K562 (cell line): ENCODE results near the gene PHF5A. TPM values are rescaled to one million over a fixed set of nuclear protein-coding genes. Genes with fewer than 3 reads are reported as not detected.

Source experiments
- BACH1 ChIP-seq: fragments of 200-800 bp; sonication (Bioruptor generic); IDR thresholded peaks from 2 replicates; pipeline ENCODE4 v1.6.1; 2016; ENCODE audit warnings: missing genetic modification characterization, missing compliant biosample characterization
- BRCA1 ChIP-seq, 2 experiments: fragments of 450-650 bp in 1 of 2; sonication (generic) in 1 of 2; formaldehyde crosslinking in 1 of 2; IDR thresholded peaks; 2 replicates each; pipeline versions ENCODE4 v1.5.0 to v1.6.1; 2017 to 2020; ENCODE audit warnings: mild to moderate bottlenecking in 1 of 2, missing genetic modification reagents in 1 of 2
- C11orf30 ChIP-seq: fragments of 450-650 bp; IDR thresholded peaks from 2 replicates; pipeline ENCODE4 v1.6.1; 2016; ENCODE audit warnings: low read depth, mild to moderate bottlenecking
- CBFB ChIP-seq: sonication (generic); formaldehyde crosslinking; IDR thresholded peaks from 2 replicates; pipeline ENCODE4 v1.4.0; 2020; ENCODE audit warnings: mild to moderate bottlenecking, missing genetic modification reagents
- CREM ChIP-seq: IDR thresholded peaks from 2 replicates; pipeline ENCODE4 v1.6.1; 2014; ENCODE audit warnings: antibody characterized with exemption, low read depth
- DACH1 ChIP-seq: fragments of 450-650 bp; IDR thresholded peaks from 2 replicates; pipeline ENCODE4 v1.6.1; 2018; ENCODE audit not compliant: partially characterized antibody
- EP300 ChIP-seq: IDR thresholded peaks from 2 replicates; pipeline ENCODE4 v1.6.1; 2012; ENCODE audit warnings: low read length, improper control_type of control experiment
- ETV1 ChIP-seq: fragments of 450-650 bp; conservative IDR thresholded peaks from 2 replicates; pipeline ENCODE4 v1.6.1; 2016; ENCODE audit warnings: missing genetic modification characterization, control low read depth, low read depth, missing compliant biosample characterization
- GTF2F1 ChIP-seq: IDR thresholded peaks from 2 replicates; pipeline ENCODE4 v1.6.1; 2011; ENCODE audit warnings: low read depth, low read length, improper control_type of control experiment
- L3MBTL2 ChIP-seq: fragments of 450-650 bp; IDR thresholded peaks from 2 replicates; pipeline ENCODE4 v1.6.1; 2016; ENCODE audit warnings: mild to moderate bottlenecking, moderate library complexity
- MAX ChIP-seq: sonication (generic); formaldehyde crosslinking; IDR thresholded peaks from 2 replicates; pipeline ENCODE4 v1.9.0; 2022; ENCODE audit warnings: mild to moderate bottlenecking, missing genetic modification reagents
- MED1 ChIP-seq: sonication (generic); formaldehyde crosslinking; IDR thresholded peaks from 2 replicates; pipeline ENCODE4 v1.8.1; 2023; ENCODE audit warnings: missing genetic modification reagents, borderline replicate concordance
- POU5F1 ChIP-seq: fragments of 150-350 bp; IDR thresholded peaks from 2 replicates; pipeline ENCODE4 v1.6.1; 2014; ENCODE audit warnings: borderline replicate concordance, low read length, low read depth, mild to moderate bottlenecking; ENCODE audit not compliant: partially characterized antibody
- PTTG1 ChIP-seq: fragments of 450-650 bp; IDR thresholded peaks from 2 replicates; pipeline ENCODE4 v1.6.1; 2016; ENCODE audit warnings: low read depth, mild to moderate bottlenecking, missing genetic modification characterization, missing compliant biosample characterization
- RAD21 ChIP-seq, 2 experiments: fragments of 250-450 bp in 1 of 2; fragments of 450-650 bp in 1 of 2; sonication (Bioruptor Pico) in 1 of 2; formaldehyde crosslinking in 1 of 2; IDR thresholded peaks in 1 of 2; conservative IDR thresholded peaks in 1 of 2; 2 replicates each; pipeline versions ENCODE4 v1.4.0 to v1.8.0; 2020 to 2022; ENCODE audit warnings: mild to moderate bottlenecking in 2 of 2, moderate library complexity in 1 of 2
- RBM39 ChIP-seq: fragments of 200-400 bp; formaldehyde crosslinking; optimal IDR thresholded peaks from 2 replicates; pipeline ENCODE3; 2018; ENCODE audit warnings: low read depth, low read length
- SAFB2 ChIP-seq: fragments of 200-400 bp; formaldehyde crosslinking; IDR thresholded peaks from 2 replicates; pipeline ENCODE4 v1.6.1; 2018; ENCODE audit warnings: borderline replicate concordance, low read length, low read depth, moderate library complexity; ENCODE audit not compliant: severe bottlenecking
- SMARCE1 ChIP-seq: fragments of 450-650 bp; IDR thresholded peaks from 2 replicates; pipeline ENCODE4 v1.7.1; 2016; ENCODE audit warnings: mild to moderate bottlenecking
- TAF9B ChIP-seq: fragments of 450-650 bp; IDR thresholded peaks from 2 replicates; pipeline ENCODE4 v1.6.1; 2018; ENCODE audit warnings: mild to moderate bottlenecking; ENCODE audit not compliant: partially characterized antibody
- TAL1 ChIP-seq: fragments of 450-650 bp; IDR thresholded peaks from 2 replicates; pipeline ENCODE4 v1.6.1; 2016; ENCODE audit warnings: mild to moderate bottlenecking
- ZBED1 ChIP-seq: IDR thresholded peaks from 2 replicates; pipeline ENCODE4 v1.6.1; 2014
- ZFP1 ChIP-seq: fragments of 450-650 bp; formaldehyde crosslinking; IDR thresholded peaks from 2 replicates; pipeline ENCODE4 v1.4.0; 2020; ENCODE audit warnings: mild to moderate bottlenecking, mixed read lengths
- ZKSCAN3 ChIP-seq: fragments of 250-450 bp; sonication (Bioruptor Pico); IDR thresholded peaks from 2 replicates; pipeline ENCODE4 v1.4.0; 2020
- ZKSCAN8 ChIP-seq: fragments of 200-800 bp; sonication (Bioruptor generic); IDR thresholded peaks from 2 replicates; pipeline ENCODE4 v1.6.1; 2016; ENCODE audit warnings: missing genetic modification characterization, missing compliant biosample characterization
- ZNF134 ChIP-seq: fragments of 250-450 bp; sonication (Bioruptor Pico); conservative IDR thresholded peaks from 2 replicates; pipeline ENCODE4 v1.4.0; 2020
- ZNF197 ChIP-seq: fragments of 200-800 bp; sonication (Bioruptor generic); IDR thresholded peaks from 2 replicates; pipeline ENCODE4 v1.6.1; 2016; ENCODE audit warnings: low read depth, missing genetic modification characterization, missing compliant biosample characterization
- ZNF444 ChIP-seq: fragments of 250-450 bp; sonication (Bioruptor Pico); IDR thresholded peaks from 2 replicates; pipeline ENCODE4 v1.4.0; 2020; ENCODE audit warnings: mild to moderate bottlenecking, moderate library complexity
- ZNF696 ChIP-seq: fragments of 250-450 bp; sonication (Bioruptor Pico); conservative IDR thresholded peaks from 2 replicates; pipeline ENCODE4 v1.4.0; 2020; ENCODE audit warnings: mild to moderate bottlenecking, moderate library complexity
- polyA plus RNA-seq, 8 experiments: library from polyadenylated mRNA; depleted of rRNA in 4 of 8; stranded (reverse) in 5 of 8; unstranded in 3 of 8; fragments of >200 nt; fragmentation: Nextera tagmentation in 2 of 8; fragmentation: Illumina TruSeq in 1 of 8; extraction: Ambion mirVana in 2 of 8; extraction: Trizol in 1 of 8; gene quantifications; 2 replicates each; pipeline versions ENCODE4 v1.2.1 to v1.2.3, GENCODE V29; 2011 to 2014; ENCODE audit warnings: inconsistent platforms in 1 of 8, missing spikeins in 1 of 8
- total RNA-seq, 7 experiments: library from RNA; depleted of rRNA in 6 of 7; stranded (reverse); fragments of >200 nt in 6 of 7; fragmentation: Illumina TruSeq in 2 of 7; extraction: Trizol in 2 of 7; gene quantifications; 2 replicates each; pipeline versions ENCODE4 v1.2.1 to v1.2.3, GENCODE V29; 2011 to 2021; ENCODE audit warnings: low replicate concordance in 1 of 7
- TF ChIP-seq, protein P1 (sequence below): fragments of 450-650 bp; formaldehyde crosslinking; IDR thresholded peaks from 2 replicates; pipeline ENCODE4 v1.4.0; 2020; ENCODE audit warnings: mild to moderate bottlenecking, moderate library complexity
- TF ChIP-seq, protein P2 (sequence below): fragments of 250-450 bp; sonication (Bioruptor Pico); IDR thresholded peaks from 2 replicates; pipeline ENCODE4 v1.4.0; 2020

The PHF5A gene
- total and polyA plus RNA-seq, 9 of the 15 experiments (the other 6 are each of a cell fraction or from before 2014, with no cell fraction given): 14.2 to 144 (median 101) TPM

- no peak for TF ChIP-seq ZKSCAN3 (CRISPR knock-in tag)
- no peak for TF ChIP-seq TAL1
- TF ChIP-seq PTTG1 (tag): no peak
- TF ChIP-seq RBM39: no peak
- no peak for TF ChIP-seq ZNF197
- TF ChIP-seq EP300: peak; percentile 41; the same call in 1 of the 2 replicates
- TF ChIP-seq MAX (CRISPR knock-in tag): no peak
- peak; percentile 33; the same call in 1 of the 2 replicates for TF ChIP-seq SMARCE1
- no peak for TF ChIP-seq GTF2F1
- TF ChIP-seq L3MBTL2: peak; percentile 92
- TF ChIP-seq, protein P1, sequence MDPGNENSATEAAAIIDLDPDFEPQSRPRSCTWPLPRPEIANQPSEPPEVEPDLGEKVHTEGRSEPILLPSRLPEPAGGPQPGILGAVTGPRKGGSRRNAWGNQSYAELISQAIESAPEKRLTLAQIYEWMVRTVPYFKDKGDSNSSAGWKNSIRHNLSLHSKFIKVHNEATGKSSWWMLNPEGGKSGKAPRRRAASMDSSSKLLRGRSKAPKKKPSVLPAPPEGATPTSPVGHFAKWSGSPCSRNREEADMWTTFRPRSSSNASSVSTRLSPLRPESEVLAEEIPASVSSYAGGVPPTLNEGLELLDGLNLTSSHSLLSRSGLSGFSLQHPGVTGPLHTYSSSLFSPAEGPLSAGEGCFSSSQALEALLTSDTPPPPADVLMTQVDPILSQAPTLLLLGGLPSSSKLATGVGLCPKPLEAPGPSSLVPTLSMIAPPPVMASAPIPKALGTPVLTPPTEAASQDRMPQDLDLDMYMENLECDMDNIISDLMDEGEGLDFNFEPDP (CRISPR knock-in tag): no peak
- TF ChIP-seq C11orf30: peak; percentile 99
- TF ChIP-seq ETV1 (tag): no peak
- TF ChIP-seq POU5F1: no peak
- TF ChIP-seq BACH1 (tag): peak; percentile 85
- no peak for TF ChIP-seq ZNF444
- no peak for TF ChIP-seq ZNF134 (CRISPR knock-in tag)
- TF ChIP-seq, protein P2, sequence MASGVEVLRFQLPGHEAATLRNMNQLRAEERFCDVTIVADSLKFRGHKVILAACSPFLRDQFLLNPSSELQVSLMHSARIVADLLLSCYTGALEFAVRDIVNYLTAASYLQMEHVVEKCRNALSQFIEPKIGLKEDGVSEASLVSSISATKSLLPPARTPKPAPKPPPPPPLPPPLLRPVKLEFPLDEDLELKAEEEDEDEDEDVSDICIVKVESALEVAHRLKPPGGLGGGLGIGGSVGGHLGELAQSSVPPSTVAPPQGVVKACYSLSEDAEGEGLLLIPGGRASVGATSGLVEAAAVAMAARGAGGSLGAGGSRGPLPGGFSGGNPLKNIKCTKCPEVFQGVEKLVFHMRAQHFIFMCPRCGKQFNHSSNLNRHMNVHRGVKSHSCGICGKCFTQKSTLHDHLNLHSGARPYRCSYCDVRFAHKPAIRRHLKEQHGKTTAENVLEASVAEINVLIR (CRISPR knock-in tag): no peak
- TF ChIP-seq ZBED1: no peak
- no peak for TF ChIP-seq ZNF696 (CRISPR knock-in tag)
- no peak for TF ChIP-seq CBFB
- TF ChIP-seq ZFP1: no peak
- TF ChIP-seq ZKSCAN8: no peak
- no peak for TF ChIP-seq TAF9B
- TF ChIP-seq DACH1: no peak
- TF ChIP-seq BRCA1 (IDR thresholded peaks at IDR 0.05): no peak
- no peak for TF ChIP-seq BRCA1 (CRISPR knock-in tag; IDR thresholded peaks at IDR 0.05)
- TF ChIP-seq SAFB2: no peak
- TF ChIP-seq CREM: no peak
- TF ChIP-seq MED1 (CRISPR knock-in tag): no peak
- no peak for TF ChIP-seq RAD21 (CRISPR knock-in tag; conservative IDR thresholded peaks at IDR 0.05 in 1 of 2, IDR thresholded peaks at IDR 0.05 in 1 of 2)
These were observed 44.1 kb upstream of the PHF5A start (continued) for GRCh38 chr22:41512421-41513194.
